Left renal cortex interstitium (tissue), 4 donors: ENCODE data around the gene CEP83. TPM values are rescaled to one million over a fixed set of nuclear protein-coding genes. Genes with fewer than 3 reads are reported as not detected.

Experiments used
- DNase-seq, 4 donors: peaks; one replicate each; pipeline ENCODE4 v3.0.0-alpha.2; 2013; ENCODE audit warnings: low read depth in 4 of 4, low spot score in 2 of 4, missing footprints in 1 of 4
- polyA plus RNA-seq, 4 donors: library from polyadenylated mRNA; unstranded; fragments of 120-200 nt; gene quantifications; one replicate each; pipeline ENCODE4 v1.2.1, GENCODE V29; 2013; ENCODE audit not compliant: insufficient read length in 4 of 4

CEP83 gene
- polyA plus RNA-seq, 4 donors: 22.6 to 49.5 (median 32.8) TPM

DNA sequence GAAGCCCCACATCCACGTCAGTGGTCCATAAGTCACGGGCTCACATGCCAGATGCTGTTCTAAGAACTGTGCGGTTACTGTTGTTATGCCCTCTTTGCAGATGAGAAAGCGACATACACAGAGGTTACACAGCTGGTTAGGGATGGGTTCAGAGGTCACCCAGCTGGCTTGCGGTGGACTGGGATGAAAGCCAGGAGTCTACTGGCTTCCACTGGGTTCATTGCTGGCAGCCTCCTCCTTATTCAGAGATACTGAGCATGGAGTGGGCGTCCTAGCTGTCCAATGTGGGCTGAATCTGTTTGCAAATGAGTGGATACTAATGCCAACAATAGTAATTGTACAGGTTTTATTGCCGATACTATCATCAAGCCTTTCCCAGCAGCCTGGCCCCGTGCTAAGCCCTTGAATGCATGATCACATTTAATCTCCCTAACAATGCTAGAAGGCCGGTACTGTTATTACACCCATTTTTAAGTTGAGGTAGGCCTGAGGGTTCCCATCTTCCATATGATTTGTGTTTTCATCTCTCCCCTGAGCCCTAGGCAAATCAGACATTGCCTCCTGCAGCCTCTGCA lies 182.2 kb downstream of the CEP83 start:
- DNase-seq: no peak

DNA sequence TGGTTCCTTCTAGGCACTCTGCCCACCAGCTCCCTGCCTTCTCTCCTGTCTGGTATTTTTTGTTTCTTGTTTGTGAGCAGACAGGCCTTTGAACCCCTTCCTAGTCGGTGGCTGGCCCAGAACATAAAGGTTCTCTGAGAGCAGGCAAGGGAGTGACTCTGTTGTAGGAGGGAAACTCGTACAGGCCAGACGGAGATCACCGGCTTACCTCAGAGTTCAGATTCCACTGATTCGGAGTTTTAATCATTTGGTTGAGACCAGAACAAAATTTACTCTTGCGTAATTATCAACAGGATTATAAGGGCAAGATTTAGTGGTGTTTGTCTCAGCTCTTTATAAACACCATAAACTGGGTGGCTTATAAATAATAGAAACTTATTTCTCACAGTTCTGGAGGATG lies 182.9 kb downstream of the CEP83 start:
- no peak for DNase-seq

DNA sequence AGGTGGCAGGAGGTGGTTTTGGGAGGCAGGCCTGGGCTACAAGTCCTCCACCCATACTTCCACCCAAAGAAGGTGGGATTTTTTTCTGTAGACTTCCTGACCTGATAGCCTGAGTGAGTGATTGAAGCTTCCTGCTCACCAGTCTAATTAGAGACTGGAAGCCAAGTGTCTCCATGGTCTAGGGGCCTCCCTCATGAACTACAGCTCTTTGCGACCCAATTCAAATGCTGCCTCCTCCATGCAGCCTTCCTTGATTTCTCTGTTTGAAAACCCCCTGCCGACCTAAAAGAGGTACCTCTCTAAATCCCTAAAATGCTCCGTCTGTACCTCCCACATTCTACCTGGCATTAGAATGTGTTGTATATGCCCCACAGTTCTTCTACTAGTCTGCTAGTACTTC lies 186.4 kb downstream of the CEP83 start:
- DNase-seq: no peak

DNA sequence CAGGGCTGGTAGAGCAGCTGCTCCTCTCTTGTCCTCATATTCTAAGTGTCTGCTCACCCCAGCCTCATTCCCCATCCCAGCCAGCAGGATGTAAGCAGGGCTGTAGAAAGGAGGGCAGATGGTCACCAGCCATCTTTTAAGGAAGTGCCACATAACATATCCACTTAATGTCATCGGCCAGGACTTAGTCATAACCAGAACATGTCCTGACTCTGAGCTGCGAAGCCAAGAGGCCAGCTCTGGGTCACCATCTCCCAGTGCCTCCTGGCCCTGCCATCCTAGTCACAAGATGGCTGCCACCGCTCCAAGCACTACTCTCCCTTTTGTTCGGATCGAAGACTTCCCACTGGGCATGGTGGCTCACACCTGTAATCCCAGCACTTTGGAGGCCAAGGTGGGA lies 187.4 kb downstream of the CEP83 start:
- no peak for DNase-seq

DNA sequence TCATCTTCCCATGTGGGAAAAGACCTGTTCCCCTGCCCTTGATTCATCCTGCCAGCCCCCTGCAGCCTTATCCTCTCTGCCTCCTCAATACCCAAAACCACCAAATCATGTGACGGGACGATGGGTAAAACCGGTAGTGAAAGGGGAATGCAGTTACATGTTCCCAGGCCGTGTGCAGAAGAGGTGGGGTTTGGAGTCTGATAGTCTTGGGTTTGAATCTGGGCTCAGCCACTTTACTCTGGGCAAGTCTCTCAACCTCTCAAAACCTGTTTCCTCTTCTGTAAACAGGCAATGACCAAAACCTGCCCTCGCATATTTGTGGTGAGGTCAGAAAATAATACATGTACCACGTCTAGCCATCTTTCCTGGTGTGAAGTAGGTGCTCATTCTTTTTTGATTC lies 188.3 kb downstream of the CEP83 start:
- no peak for DNase-seq

DNA sequence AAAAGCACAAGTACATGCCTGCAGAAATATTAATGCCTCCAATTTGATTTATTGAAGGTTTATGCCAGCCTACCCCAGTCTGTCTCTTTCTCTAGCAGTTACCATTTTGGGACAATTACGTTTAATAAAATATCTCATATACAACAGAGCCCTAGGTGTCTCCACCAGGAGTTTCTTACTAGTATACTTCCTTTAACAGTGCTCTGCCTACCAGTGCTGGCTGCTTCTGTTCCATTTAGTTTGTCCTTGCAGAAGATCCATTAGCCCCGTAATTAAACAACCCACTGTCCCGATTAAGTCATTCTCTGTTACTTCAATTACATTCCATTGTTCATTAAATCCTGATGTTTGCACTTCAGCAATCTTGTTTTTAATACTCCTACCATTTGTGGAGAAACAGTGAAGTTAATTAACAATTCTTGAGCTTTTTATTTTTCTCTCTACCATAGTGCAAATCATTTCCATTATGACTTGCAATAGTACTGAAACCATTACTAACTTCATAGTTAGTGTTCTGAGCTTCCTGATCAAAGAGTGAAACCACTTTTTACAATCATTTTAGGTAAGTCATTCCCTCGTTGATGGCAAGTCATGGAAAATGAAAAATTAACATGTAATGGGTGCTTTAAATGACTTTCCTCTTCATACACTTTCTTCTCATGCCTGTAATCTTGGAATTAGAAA lies 190.2 kb downstream of the CEP83 start:
- DNase-seq: no peak

DNA sequence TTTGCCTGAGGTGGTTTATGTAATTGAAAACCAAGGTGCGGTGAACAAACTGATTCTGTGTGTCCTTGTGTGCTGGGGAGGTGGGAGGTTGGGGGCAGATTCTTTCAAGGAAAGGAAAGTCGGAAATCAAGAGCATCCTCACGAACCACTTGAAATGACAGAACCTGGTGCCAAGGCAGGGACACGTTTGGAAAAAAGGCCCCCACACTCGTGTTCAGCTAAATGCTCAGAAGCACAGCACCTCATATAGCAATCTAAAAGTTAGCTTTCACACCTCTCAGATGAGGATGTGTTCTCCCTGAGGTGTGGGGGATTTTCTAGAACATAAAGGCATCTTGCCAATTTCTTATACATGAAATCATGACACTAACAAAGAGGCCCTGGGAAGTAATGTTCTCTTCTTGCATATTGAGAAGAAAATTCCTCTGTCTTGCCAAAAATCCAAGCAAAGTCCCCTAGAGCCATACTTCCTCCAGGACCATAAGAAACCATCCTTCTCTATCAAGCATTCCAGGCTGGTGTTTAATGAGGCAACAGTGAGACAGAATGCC lies 191.7 kb downstream of the CEP83 start:
- DNase-seq: no peak

DNA sequence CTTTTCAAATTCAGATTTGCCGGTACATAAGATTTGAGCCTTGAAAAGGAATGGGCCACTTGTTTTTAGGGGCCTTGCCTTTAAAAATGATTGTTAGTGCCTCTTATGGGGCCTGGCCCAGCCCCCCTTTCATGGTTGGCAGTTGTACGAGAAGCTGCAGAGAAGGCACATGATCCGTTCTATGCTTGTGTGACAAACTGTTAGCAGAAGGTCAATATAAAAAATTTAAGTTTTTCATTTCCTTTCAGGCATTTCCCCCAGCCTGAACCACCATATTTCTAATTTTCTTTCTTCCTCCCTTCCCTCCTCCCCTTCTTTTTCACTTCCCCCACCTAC lies 192.2 kb downstream of the CEP83 start:
- no peak for DNase-seq

DNA sequence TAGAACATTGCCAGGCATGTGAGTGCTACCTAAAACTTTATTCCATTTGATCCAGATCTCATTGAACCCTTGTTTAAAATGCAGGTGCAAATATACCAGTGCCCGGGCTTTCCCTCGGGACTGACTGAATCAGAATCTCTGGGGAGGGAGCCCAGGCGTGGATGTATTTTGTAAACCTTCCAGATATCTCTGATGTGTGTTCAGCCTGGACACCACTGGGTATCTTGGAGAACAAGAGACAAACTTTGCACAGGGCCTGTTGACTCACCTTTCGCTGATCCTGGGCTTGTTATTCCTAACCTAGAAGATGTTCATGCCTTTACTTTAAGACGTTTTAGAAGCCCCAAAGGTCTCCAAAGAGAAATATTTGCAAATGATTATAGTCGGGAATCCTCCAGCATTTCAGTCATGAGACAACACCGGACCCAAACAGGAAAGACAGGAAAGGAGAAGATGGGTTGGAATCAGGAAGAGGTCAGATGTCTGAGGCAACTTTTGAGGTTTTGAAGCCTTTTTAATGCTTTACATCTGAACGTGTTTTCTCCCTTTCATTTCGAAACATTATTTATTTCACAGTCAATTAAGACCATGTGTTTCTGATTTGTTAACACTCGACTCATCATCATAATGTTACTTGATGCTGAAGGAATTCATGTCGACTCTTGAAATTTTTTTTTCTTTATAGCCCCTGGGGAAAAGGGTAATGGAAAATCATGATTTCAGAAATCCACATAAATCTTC lies 192.7 kb downstream of the CEP83 start:
- DNase-seq: no peak

DNA sequence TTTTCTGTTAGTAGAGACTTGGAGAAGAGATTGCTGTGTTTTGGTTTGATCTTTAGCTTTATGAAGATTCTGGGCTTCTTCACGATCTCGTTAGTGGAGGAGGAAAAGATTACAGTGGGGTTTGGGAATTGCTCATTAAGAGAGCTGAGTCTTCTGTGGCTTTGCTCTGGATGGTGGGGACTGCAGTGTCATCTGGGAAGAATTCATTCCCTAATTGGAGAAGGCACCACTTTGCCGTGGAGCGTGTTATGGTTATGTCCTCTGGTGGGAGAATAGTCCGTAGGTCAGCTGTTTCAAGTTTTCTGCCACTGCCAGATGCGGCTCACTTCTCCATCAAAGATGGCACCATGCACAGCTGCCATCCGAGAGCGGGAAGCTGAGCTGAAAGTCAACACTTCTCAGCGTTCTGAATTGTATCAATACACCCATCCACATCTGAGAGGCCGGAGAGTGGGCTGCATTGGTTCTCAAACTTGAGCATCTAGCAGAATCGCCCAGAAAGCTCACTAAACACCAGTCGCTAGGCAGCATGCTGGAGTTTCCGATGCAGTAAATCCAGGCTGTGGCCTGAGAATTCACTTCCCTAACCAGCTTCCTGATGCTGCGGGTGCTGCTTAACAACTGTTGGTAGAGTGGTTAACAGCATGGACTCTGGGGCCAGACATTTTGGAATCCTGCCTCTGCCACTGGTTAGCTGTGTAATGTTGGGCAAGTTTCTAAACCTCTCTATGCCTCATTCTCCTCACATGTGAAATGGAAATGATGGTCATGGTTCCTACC lies 193.5 kb downstream of the CEP83 start:
- no peak for DNase-seq

DNA sequence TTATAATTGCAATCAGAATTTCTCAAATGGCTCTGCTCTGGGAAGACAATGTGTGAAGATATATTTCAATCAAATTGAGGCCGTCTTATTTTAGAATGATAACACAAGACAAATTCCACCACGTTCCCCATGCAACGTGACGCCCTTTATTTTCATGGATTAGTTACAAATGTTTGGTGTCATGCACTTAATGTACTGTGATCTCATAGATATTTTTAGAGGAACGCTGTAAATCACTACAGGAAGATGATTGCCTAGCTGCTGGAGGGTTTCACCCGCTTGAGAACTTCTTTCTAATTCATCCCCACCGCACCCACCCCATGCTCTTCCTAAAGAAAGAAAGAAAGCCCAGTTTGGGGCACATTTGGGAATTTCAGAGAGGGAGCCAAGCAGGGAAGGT lies 194.1 kb downstream of the CEP83 start:
- DNase-seq: no peak

DNA sequence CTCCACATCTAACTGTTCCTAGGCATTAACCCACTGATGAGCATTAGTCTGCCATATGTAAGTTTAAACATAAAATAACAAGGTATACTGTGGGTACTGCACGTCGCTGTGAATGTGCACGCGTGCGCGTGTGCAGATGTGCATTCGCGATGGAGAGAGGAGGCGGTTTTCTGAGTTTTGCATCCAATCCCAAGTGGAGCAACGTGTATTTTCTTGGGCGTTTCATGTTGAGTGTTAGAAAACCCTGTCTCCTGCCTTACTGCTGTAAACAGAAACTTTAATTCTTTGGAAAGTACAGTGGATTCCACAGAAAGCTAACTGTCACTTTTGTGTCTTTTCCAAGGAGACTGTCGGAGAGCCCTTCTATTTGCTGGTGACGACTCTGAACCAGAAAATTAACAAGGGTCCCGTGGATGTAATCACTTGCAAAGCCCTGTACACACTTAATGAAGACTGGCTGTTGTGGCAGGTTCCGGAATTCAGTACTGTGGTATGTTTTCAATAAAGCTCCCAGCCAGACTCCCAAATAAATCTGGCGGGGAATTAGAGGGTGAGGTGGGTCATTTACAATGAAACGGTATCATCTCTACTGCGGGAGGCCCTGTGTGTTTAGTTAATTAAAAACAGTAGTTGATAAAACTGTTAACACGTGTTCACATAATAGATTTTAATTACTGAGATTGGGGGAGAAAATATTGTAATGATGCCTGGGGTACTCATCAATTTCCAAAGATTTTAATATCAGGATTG lies 194.8 kb downstream of the CEP83 start:
- no peak for DNase-seq

DNA sequence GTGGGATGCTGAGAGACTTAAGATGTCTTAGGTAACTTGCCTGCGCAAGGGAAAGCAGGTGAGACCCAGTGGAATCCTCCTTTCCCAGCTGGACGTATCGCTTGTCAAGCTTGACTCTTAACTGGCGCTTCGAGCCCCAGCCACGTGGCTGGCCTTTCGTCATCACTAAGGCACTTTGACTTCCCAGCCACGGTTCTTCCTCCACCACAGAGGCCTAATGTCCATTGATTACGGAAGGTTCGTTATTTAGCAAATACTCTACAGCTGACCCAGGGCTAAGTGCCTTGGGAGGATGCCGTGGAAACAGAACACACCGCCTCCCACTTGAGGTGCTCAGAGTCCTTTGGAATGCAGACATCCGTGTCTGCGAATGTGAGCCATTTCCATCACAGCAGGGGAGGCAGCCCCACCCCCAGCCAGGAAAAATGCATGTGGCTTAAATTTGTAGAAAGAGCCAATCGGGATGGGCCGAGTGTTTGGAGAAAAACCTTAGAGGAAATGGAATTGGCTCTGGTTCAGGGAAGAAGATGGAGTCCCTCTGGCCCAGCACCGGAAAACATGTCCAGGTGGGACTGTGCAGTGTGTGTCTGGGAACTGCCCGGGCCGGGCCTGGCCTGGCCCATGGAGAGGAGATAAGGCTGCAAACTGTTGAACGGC lies 195.6 kb downstream of the CEP83 start:
- no peak for DNase-seq

DNA sequence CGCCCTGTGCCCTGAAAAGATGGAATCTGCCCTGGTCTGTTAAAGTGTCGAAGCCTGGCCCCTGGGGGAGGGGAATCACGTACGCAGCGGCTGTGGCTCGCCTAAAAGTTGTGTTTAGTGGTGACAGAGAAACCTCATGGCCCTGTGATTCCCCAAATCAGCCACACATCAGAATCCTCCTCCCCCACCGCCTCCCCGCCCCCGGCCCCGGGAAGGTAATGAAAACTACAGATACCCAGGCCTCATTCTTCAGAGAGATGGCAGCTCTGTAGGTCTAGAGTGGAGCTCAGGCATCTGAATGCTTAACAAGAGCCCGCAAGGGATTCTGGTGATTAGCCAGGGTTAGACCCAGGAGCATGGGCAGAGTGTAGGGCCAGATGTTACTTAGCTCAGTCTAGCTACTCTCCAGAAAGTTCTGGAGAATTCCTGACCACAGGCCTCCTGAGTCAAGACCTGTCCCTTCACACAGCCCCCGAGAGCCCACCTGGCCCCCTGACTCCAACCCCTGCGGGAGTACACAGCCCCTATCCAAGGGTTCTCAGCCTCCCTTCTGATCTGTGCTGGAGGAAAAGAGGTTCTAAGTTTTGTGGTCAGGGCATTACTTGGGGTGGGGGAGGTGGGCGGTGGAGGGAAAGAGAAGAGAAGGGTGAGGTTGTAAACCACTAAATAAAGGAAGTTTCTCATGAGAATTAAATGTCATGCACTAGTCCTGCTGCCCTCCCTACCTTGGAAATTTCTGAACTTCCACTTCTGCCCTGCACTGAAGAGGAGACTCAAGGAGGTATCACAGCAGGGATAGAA lies 196.5 kb downstream of the CEP83 start:
- no peak for DNase-seq

DNA sequence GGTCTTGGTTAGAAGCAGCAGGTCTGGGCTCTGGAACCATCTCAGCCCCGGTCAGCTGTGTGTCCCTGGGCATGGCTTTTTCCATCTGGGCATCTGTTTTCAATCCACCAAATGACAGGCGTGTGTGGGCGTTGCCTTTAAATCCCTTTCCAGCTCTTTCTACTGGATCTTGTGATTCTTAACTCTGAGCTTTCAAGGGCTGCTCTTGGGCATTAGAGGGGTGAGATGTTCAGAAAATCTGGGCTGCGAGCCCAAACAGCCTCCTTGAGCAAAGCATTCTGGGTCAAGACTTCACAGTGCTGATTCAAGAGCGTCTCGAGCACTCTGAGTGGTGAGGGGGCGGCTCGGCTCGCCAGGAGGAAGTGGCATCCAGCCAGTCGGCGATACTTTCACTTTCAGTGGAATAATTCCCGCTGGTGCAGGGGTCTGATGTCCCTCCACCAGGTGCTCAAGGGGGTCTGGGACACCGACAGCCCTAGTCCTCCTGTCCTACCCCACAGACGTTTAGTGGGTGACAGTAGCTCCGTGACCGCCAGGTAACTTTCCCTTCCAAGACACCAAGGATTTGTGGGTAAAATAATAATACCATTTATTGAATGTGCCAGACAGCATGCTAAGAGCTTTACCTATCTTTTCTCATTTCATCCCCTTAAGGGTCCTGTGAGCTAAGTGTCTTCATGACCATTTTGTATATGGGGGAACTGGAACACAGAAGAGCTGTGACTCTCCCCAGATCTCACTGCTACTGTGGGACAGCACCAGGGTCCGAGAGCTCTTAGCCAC lies 197.2 kb downstream of the CEP83 start:
- peak; percentile 39 to 60 (median 58) for DNase-seq

DNA sequence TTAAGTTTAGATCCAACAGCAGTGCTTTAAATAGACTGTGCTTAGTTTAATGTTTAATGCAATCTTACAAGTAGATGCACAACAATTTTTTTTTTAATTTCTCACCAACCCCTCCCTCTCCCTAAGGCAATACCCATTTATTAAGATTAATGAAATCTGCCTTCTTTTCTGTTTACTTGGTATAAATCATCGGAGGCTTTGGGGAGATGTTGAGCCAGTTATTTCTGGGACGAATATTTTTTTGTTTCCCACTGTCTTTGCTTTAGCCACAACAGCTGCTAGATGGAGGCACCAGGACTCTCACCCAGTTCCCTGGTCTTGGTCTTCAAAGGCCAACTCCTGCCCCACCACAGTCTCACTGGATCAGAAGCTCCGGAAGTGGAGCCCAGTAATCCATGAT lies 197.9 kb downstream of the CEP83 start:
- DNase-seq: peak in 1 of 4 donors; percentile 26

DNA sequence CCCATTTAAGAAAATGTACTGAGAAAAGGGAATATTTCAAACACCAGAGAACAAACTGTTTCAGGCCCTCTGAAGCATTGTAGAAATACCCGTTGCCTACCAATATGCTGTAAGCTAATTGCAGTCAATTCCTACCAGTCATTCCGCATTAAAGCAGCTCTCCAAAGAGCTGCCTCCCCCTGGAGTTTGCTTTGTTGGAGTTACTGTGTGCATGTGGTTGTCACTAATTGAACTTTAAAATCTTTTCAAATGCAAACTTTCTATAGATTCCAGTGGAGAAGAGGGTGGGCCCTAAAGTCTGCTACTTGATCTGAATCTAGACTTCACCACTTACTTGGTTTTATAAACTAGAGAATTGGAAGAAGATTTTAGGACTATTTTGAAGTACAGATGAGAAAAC lies 198.5 kb downstream of the CEP83 start:
- DNase-seq: no peak

DNA sequence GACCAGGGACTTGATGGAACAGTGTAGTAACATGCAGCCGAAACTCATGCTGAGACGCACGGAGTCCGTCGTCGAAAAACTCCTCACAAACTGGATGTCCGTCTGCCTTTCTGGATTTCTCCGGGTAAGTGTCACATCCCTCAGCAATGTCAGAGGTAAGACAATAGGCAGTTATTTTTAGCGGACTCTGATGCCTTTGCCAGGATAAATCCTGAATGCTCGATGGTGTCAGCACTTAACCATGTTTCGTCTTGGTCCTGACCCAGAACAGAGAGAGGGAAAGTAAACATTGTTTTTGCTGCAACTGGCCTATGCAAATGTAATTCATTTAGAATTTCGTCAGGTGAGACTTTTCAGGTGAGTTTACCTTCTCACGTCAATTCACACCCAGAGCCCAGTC lies 198.9 kb downstream of the CEP83 start:
- DNase-seq: no peak
